ENCODE data around the gene BRD7. TPM values are rescaled to one million over a fixed set of nuclear protein-coding genes. Genes with fewer than 3 reads are reported as not detected.

BRD7 gene
- total RNA-seq, 4 donors from 2014 or later = 27.8 to 46.2 (median 36.8) TPM

GRCh38 chr16:50305441-50306061 is 63.2 kb downstream of the BRD7 start:
- H3K27me3 ChIP-seq = no peaks in the 10 kb centered on the region
- H3K36me3 ChIP-seq = peaks cover 0 to 11% (median 0%) of the 10 kb centered on the region in 3 donors
- DNase-seq = peak in 2 of 3 donors; percentile 26 to 42
- peaks cover 0 to 8% (median 0%) of the 10 kb centered on the region in 4 donors for H3K4me1 ChIP-seq
- H3K9me3 ChIP-seq = no peaks in the 10 kb centered on the region
- H3K4me3 ChIP-seq = no peak overlapping the region
- TF ChIP-seq CTCF (IDR thresholded peaks at IDR 0.05) (no peak), POLR2A (IDR thresholded peaks at IDR 0.05) (no peak)
- no peak overlapping the region for H3K27ac ChIP-seq

- H3K27ac ChIP-seq = no peak overlapping the region
- TF ChIP-seq POLR2A (IDR thresholded peaks at IDR 0.05) (no peak), CTCF (IDR thresholded peaks at IDR 0.05) (no peak)
- no peaks in the 10 kb centered on the region for H3K9me3 ChIP-seq
- H3K36me3 ChIP-seq = peaks cover 0 to 11% (median 0%) of the 10 kb centered on the region in 3 donors
- no peaks in the 10 kb centered on the region for H3K27me3 ChIP-seq
- H3K4me1 ChIP-seq = peaks cover 0 to 8% (median 0%) of the 10 kb centered on the region in 4 donors
- no peak overlapping the region for H3K4me3 ChIP-seq
- DNase-seq = peak in 2 of 3 donors; percentile 27 to 39
These were observed 64.0 kb downstream of the BRD7 start for GRCh38 chr16:50304467-50305440.

DNA sequence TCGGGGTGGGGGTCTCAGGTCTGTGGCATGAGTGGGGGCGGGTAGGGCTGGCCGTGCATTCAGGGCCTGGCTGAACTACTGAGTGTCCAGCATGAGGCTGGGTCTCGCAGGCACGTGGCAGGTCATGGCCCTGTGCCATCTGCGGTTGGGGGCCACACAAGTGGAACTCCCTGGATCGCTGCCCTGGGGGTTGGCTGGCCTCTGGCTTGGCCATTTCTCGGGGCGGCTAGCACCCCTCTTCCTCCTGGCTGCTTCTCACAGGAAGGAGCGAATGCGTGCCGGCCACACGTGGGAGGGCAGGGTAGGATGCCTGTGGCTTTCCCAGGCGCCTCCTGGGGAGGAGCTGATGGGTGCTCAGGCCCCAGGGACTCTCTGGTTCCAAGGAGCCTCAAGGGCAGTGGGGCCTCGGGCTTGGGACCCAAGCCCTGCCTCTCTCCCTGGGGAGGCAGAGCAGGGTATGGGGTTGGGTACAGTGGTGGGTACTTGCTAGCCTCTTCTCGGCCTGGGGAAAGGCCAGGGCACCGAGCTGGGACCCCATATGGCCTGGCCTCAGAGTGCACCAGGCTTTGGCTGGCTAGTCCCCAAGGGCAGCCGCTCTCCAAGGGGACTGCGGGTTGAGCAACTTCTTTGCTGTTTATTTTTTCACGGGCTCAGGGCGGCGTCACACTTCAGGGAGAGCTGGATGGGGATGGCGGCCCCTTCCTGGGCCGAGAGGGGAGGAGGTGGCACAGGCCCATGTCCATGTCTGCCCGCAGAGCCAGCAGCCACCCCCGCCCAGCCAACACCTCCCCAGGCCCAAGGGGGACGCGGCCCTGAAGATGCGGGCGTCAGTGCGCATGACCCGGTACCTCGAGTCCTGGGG is 65.0 kb downstream of the BRD7 start:
- Histone ChIP-seq H3K27me3 (no peaks in the 10 kb centered on the region), H3K9me3 (no peaks in the 10 kb centered on the region), H3K27ac (no peak overlapping the region), H3K4me3 (no peak overlapping the region), H3K36me3 (peaks cover 0 to 11% (median 0%) of the 10 kb centered on the region in 3 donors), H3K4me1 (peaks cover 0 to 8% (median 0%) of the 10 kb centered on the region in 4 donors)
- TF ChIP-seq CTCF (IDR thresholded peaks at IDR 0.05) (no peak), POLR2A (IDR thresholded peaks at IDR 0.05) (no peak)
- peak in 2 of 3 donors; percentile 43 to 47 for DNase-seq

DNA sequence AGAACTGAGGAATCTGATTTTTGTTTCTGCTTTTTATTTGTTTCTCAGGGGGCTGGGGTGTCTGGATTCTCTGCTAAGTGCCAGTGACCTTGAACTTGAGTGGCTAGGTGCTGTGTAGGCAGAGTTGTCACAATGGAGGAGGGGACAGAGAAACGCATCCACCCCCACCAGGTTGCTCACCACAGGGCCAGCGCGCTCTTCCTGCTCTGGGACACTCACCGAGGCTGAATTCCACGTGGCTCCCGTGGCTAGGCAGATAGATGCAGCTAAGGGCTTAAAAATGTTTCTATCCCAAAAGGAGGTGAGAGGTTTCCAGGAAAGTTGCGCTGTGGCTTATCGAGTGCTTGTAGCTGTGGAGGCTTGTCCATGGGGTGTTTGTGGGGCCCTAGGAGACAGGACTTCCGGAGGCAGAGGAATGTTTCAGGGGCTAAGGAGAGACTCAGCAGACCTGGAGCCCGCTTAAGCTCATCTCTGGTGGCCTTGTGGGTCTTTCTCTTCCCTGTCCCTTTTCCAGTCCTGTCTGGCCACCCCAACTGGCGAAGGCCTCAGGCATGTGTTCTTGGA is 65.7 kb downstream of the BRD7 start:
- no peaks in the 10 kb centered on the region for H3K9me3 ChIP-seq

More for the DNA sequence above, 65.7 kb downstream of the BRD7 start:
- H3K27ac ChIP-seq = no peak overlapping the region
- H3K36me3 ChIP-seq = peaks cover 0 to 11% (median 0%) of the 10 kb centered on the region in 3 donors
- TF ChIP-seq CTCF (IDR thresholded peaks at IDR 0.05) (no peak), POLR2A (IDR thresholded peaks at IDR 0.05) (no peak)
- peak in 2 of 3 donors; percentile 28 to 36 for DNase-seq
- no peaks in the 10 kb centered on the region for H3K27me3 ChIP-seq
- H3K4me1 ChIP-seq = peaks cover 0 to 8% (median 0%) of the 10 kb centered on the region in 4 donors
- H3K4me3 ChIP-seq = no peak overlapping the region

All from Peyer's patch (tissue), 4 donors.